NCI-H2196 (cell line): Measurements from ENCODE around the gene PRSS57.
"Not testable (repeated sequence)": the region's sequence is repeated elsewhere in the genome, so short reads cannot be mapped to it uniquely, and the experiment has no call there.

Experiments
- DNase-seq: peaks from one replicate; lab custom pipeline; 2025; ENCODE audit not compliant: unreplicated experiment; lab: John Stamatoyannopoulos, UW

PRSS57 gene

GRCh38 chr19:698529-698928 lies 3.3 kb upstream of the PRSS57 start:
- DNase-seq, result not testable (repeated sequence)

DNA sequence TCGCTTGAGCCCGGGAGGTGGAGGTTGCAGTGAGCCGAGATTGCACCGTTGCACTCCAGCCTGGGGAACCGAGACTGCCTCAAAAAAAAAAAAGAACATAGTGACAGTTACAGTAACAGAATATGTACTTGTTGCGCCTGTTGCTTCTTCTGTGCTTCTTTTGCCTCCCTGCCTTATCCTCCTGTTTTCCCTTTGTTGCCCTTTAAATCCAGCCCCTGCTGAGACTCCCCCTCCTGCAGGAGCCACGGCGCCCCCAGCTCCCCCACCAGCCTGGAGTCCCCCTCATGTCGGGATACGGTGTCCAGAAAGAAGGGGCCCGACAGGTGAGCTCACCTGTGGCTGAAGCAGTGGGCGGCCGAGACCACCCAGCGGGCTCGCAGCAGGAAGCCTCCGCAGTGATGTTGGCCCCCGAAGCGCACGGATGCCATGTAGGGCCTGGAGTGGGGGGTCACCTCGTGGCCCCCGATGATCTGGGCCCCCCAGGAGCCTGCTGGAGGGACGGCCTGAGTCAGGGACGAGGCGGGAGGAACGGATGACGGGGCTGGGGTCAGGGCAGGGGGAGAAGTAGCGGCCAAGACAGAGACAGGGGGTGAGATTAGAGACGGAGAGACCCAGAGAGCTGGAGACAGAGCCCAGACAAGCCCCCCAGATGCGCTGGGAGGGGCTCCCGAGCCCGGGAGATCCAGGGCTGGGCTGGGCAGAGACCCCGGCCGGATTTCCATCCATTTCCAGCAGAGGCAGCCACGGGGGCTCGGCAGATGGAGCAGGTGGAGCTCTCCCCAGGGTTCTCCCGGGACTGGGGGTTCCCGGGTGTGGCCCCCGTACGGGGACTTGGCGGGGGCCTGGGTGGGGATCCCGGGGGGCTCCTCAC lies 536 bp downstream of the PRSS57 start:
- no peak for DNase-seq

DNA sequence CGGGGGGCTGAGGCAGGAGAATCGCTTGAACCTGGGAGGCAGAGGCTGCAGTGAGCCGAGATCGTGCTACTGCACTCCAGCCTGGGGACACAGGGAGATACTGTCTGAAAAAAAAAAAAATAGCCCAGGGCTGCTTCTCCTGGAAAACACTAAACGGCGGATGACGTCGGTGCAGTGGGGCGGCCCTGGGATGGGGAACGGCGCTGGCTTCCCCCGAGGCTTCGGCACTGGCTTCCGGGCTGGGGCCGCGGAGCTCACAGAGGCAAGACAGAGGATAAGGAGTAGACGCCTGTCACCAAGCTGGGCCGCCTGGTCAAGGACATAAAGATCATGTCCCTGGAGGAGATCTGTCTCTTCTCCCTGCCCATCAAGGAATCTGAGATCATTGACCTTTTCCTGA lies 5.0 kb downstream of the PRSS57 start:
- no peak for DNase-seq

GRCh38 chr19:688992-689391 lies 6.3 kb downstream of the PRSS57 start:
- no peak for DNase-seq

DNA sequence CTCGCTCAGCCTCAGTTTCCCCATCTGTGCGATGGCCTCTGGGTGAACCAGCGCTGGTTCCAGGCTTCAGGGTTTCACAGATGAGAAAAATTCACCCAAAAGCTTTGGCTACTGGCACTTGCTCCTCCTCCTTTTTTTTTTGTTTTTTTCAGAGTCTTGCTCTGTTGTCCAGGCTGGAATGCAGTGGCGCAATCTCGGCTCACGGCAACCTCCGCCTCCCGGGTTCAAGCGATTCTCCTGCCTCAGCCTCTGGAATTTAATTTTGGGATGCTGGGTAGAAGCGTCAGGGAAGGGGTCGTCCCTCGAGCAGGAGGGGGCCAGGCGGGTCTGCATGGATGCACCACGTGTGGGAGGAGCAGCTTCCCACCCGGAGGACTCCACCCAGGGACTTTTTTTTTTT lies 7.0 kb downstream of the PRSS57 start:
- no peak for DNase-seq

DNA sequence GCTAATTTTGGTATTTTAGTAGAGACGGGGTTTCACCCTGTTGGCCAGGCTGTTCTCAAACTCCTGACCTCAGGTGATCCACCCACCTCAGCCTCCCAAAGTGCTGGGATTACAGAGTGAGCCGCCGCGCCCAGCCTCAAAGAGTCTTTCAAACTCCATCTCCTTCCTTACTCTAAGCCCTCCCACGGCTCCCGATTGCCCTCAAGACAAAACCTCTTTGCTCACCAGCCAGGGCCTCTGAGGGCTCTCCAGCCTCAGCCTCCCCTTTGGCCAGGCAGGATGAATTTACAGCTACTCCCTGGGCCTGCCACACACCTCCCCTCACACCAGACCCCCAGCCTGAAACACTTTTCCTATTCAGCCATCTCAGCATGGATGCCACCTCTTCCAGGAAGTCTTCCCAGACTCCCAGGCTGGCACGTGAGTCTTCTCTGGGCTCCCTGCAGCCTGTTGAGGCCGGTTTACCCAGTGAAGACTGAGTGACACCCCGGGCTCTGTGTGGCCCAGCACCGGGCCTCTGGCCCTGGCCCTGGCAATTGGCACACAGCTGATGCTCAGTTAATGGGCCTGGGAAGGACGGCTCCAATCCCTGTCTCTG lies 7.6 kb downstream of the PRSS57 start:
- DNase-seq, result no peak

- no peak for DNase-seq
Observed at GRCh38 chr19:686589-687297, 8.5 kb downstream of the PRSS57 start.

DNA sequence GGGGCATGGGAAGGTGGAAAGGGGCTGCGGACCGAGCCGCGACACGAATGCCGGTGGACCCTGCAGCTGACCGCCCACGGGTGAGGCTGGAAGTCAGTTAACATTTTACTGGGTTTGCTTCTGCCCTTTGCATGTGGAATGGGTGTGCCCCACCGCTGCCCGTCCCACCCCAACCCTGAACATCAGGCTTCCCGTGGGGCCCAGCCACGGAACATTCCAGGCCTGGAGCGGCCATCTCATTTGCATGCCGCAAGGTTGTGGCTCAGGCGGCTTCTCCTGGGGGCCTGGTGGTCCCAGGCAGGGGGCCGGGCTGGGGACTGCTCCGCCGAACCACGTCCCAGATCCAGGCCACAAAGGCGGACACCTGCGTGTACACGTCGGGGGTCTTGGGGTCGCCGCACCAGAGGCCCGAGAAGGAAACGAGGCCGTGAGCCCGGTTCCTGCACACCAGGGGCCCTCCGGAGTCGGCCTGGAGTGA lies 9.8 kb downstream of the PRSS57 start:
- DNase-seq, result no peak

GRCh38 chr19:682678-683320 lies 12.5 kb downstream of the PRSS57 start:
- no peak for DNase-seq

DNA sequence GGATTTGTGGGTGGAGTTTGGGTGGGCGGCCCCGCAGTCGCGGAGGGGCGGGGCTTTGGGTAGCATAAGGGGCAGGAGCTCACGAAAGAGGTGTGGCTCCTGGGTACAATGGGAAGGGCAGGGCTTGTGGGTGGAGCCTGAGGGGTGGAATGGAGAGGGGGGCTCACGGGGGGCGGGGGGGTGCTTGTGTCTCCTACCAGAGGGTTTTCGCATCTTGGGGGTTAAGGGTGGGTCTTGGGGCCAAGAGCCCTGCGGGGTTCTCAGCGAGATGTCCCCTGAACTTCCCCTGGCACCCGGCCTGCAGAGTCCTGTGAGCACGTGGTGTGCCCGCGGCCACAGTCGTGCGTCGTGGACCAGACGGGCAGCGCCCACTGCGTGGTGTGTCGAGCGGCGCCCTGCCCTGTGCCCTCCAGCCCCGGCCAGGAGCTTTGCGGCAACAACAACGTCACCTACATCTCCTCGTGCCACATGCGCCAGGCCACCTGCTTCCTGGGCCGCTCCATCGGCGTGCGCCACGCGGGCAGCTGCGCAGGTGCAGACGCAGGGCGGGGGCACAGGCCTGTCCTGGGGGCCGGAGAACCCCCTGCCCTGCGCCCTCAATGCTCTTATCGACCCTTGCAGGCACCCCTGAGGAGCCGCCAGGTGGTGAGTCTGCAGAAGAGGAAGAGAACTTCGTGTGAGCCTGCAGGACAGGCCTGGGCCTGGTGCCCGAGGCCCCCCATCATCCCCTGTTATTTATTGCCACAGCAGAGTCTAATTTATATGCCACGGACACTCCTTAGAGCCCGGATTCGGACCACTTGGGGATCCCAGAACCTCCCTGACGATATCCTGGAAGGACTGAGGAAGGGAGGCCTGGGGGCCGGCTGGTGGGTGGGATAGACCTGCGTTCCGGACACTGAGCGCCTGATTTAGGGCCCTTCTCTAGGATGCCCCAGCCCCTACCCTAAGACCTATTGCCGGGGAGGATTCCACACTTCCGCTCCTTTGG lies 13.9 kb downstream of the PRSS57 start:
- peak; percentile 92 for DNase-seq

DNA sequence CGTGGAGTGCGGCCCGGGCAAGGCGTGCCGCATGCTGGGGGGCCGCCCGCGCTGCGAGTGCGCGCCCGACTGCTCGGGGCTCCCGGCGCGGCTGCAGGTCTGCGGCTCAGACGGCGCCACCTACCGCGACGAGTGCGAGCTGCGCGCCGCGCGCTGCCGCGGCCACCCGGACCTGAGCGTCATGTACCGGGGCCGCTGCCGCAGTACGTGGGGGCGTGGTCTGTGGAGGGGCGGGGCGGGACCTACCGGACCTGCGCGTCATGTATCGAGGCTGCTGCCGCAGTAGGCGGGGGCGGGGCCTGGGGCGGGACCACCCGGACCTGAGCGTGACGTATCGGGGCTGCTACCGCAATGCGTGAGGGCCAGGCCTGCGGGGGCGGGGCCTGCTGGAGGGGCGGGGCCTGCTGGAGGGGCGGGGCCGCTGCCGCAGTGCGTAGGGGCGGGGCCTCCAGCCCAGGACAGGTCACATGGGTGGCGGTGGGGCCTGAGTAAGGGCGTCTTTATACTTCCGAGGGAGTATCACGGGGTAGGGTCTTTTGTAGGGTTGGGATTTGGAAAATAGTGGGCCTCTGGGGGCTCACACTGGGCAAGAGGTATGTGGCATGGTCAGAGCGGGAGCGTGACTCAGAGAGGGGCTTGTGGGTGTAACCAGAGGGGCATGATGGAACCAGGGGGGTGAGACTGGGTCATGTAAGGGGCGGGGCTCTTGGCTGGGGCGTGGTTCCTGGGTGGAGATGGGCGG lies 14.8 kb downstream of the PRSS57 start:
- peak; percentile 97 for DNase-seq

- DNase-seq, result peak; percentile 46
Observed at GRCh38 chr19:679418-680286, 15.6 kb downstream of the PRSS57 start.

DNA sequence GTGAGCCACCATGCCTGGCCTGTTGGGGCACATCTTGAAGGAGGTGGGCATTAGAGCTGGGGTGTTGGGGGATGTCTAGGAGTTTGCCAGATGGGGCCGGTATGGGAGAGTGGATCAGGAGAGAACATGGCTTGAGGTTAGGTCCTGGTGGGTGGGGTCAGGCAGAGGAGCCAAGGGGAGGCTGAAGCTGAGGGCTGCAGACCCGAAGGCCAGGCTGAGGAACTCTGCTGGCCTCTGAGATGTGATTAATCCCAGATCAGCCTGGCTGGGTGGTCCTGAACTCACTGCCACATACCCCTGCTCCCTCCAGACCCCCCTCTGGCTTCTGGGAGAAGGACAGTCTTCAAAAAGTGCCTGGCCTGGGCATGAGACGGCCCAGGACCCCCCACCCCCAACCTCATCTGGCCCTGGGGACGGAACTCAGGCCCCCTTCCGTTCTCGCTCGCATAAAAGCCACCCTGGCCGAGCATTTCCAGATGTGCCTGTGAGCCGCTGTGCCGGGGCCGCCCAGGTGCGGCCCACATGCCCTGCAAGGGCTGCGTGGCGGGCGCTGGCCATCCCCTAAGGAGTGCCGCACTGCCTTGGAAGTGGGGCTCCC lies 16.4 kb downstream of the PRSS57 start:
- no peak for DNase-seq

GRCh38 chr19:677601-678436 lies 17.4 kb downstream of the PRSS57 start:
- no peak for DNase-seq

DNA sequence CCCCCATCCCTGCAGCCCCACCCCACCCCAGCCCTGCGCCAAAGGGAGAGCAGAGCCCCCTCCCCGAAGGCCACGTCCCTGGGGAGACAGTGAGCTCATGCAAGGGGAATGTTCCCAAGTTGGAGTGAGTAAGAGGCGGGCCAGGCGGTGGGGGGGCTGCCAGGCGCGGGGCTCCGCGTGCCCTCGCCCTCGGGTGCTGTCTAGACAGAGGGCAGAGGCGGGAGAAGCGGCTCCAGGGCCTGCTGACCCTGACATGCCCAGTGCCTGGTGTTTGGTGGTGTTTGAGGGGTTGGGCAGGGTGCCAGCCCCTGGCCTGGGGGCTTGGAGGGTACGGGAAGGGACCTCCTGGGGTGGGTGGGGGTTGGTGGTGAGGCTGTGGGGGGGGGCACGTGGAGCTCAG lies 18.1 kb downstream of the PRSS57 start:
- DNase-seq, result no peak

- no peak for DNase-seq
Observed at GRCh38 chr19:676339-677105, 18.7 kb downstream of the PRSS57 start, which contains the start of gene FSTL3. Gene FSTL3, plus strand, starts transcription at chr19:676392. Its CDS starts 32 bp downstream, at chr19:676424.
